MV-4-11 (cell line): ENCODE measurements around the gene SYT15.
"Not testable (repeated sequence)": the region's sequence is repeated elsewhere in the genome, so short reads cannot be mapped to it uniquely, and the experiment has no call there.

Experiments
- DNase-seq: peaks from one replicate; lab custom pipeline; 2025; lab: John Stamatoyannopoulos, UW

The SYT15 gene

DNA sequence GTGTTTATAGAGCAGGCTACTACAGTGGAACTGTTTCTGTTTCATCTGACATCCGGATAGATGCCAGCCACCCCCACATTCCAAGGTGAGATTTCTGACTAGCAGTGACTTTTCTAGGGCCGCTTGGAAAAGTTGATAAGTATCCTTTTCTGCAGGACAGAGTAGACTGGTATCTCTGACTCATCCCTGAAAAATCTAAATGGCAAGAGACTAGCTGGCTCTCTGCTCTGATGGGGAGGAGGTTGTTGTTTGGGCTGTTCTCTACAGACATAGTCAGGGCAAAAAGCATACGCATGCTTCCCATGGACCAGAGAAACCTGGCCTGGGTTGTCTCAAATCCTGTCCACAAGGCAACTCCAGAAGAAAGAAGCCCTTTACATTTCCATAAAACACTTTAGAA is 10.7 kb downstream of the SYT15 start:
- DNase-seq = not testable (repeated sequence)

DNA sequence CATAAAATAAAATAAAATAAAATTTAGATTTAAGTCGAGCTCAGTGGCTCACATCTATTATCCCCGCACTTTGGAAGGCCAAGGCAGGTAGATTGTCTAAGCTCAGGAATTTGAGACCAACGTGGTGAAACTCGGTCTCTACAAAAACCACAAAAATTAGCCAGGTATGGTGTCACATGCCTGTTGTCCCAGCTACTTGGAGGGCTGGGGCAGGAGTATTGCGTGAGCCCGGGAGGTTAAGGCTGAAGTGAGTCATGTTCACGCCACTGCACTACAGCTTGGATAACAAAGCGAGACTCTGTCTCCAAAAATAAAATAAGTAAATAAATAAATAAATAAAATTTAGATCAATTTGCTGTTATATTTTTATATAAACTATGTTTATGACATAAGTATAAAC is 12.1 kb downstream of the SYT15 start:
- DNase-seq = not testable (repeated sequence)

DNA sequence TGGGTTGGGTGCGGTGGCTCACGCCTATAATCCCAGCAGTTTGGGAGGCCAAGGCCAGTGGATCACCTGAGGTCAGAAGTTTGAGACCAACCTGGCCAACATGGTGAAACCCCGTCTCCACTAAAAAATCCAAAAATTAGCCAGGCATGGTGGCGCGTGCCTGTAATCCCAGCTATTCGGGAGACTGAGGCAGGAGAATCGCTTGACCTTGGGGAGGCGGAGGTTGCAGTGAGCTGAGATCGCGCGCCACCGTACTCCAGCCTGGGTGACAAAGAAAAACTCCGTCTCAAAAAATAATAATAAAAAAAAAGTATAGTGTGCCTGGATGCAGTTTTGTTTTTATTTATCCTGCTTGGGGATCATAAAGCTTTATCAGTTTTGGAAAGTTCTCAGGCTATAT is 14.4 kb downstream of the SYT15 start:
- not testable (repeated sequence) for DNase-seq

DNA sequence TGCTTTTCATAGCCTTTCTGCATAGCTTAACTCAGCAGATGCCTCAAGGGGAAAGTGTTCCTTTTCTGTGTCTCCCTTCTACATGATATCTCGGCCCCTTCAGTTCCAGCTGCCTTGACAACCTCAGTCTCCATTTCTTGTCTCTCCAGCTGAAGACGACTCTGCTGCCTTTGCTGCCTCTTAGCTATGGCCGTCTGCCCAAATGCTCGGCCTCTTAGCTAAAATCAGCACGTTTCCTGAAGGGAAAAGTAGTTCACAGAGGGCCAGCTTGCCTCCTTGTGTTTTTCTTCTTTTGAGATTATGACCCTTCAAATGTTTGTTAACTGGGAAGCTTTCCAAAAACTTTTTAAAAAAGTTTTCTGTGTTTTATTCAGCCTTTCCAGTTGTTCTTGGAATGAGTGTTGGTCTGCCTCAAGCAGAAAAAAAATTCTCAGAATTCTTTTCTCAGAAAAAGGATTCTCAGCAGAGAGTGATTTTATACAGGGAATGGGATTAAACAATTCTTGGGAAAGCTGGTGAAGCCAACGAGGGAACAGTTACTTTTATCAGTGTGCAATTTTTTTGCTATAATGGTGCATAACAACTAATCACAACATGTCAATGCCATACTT is 15.6 kb downstream of the SYT15 start:
- not testable (repeated sequence) for DNase-seq

DNA sequence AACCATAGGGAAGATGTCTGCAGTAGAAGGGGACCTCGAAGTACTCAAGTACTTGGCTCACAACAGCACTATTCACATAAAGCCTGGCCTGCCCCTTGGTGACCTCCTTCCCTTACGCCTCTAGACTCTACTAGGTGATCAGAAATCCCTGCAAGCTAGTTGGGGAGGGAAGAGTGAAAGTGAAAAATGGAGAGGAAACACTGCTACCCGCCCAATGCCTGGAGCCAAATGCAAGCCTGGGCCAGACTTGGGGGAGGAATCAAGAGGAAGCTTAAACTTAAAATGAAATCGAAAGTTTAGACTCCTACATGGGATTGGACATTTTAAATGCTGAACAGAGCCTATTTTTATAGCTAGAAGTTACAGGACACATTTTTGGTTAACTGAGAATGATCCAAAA is 17.6 kb downstream of the SYT15 start:
- not testable (repeated sequence) for DNase-seq

DNA sequence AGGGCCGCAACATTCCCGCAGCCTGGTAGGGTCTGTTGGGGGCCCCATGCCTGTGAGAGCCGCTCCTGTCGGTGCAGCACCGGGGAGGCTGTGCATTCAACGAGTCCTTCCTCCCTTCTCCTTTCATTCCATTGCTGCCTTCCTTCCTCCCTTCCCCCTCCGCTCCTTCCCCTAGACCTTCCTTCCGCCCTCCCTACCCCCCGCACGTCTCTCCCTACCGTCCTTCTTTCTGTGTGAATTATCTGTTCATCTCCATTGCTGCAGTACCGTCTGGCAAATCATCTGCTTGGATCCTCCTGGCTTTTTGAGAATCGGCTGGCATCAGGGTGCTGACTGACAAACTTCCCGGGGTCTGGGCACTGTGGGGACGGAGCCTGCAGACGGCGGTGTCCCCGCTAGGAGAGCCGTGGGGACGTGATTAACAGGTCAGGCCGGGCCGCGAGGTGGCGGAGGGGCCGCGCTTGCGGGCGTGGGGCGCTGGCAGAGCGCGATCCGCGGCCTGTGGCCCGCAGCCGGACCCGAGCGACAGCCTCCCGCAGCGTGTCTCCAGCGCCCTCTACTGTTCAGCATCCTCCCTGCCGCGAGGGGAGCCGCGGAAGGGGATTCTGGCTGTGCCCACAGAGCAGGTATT is 18.8 kb downstream of the SYT15 start:
- DNase-seq = not testable (repeated sequence)

DNA sequence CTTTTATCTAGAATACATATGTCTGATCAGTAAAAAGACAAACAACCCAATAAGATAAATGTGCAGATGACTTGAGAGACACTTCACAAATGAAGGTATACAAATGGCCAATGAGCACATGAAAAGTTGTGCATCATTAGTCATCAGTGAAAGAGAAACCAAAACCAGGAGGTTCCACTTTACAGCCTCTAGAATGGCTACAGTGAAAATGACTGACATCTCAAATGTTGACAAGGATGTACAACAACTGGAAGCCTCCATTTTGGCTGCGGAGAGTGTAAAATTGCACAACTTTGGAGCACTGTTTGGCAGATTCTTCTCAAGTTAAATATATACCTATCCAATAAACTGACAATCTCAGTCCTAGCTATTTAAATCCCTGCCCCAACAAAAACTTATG is 21.6 kb downstream of the SYT15 start:
- not testable (repeated sequence) for DNase-seq

DNA sequence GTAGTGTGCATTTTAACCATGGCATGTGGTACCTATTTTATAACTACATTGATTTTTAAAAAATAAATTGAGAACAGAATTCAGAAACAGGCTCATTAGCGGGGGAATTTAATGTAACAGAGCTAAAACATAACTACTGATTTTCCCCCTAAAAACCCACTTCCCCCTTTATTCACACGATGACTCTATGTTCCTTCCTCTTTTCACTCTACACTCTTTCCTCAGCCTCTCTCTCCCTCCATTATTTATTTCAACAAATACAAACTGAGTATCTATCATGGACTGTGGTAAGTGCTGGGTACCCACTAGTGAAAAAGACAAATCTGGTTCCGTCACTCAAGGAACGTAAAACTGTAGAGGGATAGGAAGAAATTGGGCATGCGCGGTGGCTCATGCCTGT is 36.6 kb downstream of the SYT15 start:
- DNase-seq = not testable (repeated sequence)

DNA sequence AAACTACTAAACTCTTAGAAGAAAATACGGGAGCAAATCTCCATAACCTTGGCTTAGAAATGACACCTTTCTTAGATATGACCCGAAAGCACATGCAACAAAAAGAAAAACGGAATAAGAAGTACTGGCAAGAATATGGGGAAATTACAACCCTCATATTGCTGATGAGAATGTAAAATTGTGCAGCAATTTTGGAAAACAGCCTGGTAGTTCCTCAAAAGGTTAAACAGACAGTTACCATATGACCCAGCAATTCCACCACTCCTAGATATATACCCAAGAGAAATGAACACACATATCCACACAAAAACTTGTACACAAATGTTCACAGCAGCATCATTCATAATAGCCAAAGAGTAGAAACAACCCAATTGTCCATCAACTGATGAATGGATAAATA is 37.3 kb downstream of the SYT15 start:
- DNase-seq = not testable (repeated sequence)

DNA sequence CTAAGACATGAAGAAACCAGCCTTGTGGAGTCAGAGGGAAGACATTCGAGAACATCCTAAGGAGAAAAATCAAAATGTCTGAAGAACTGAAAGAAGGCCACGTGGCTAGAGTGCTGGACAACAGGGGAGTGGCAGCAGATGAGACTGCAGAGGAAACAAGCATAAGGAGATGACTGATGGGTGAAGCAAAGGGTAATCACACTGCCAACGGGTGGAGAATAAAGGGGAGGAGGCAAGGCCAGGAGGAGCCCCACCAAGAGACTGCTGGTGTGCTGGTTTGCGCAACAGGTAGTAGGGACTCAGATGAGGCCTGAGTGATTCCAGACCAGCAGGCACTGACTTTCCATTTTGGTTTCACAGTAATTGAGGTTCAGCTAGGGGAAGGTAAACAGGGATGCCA is 38.2 kb downstream of the SYT15 start:
- DNase-seq = peak; percentile 22

DNA sequence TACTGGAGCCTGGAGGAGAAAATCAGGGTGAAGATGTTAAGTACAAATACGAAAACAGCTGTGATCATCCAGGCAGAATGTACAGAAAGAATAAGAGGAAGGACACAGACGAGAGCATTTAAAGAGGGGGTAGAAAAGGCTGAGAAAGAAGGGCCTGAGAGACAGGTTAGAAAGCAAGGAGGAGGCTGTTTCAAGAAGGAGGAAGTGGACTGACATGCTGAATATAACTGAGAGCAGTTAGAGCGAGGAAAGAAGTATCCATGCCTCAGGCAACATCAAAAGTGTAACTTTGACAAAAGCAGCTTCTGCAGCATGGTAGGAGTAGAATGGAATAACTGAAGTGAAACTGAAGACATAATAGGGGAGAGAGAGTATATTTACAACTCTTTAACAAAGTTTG is 39.0 kb downstream of the SYT15 start:
- not testable (repeated sequence) for DNase-seq

DNA sequence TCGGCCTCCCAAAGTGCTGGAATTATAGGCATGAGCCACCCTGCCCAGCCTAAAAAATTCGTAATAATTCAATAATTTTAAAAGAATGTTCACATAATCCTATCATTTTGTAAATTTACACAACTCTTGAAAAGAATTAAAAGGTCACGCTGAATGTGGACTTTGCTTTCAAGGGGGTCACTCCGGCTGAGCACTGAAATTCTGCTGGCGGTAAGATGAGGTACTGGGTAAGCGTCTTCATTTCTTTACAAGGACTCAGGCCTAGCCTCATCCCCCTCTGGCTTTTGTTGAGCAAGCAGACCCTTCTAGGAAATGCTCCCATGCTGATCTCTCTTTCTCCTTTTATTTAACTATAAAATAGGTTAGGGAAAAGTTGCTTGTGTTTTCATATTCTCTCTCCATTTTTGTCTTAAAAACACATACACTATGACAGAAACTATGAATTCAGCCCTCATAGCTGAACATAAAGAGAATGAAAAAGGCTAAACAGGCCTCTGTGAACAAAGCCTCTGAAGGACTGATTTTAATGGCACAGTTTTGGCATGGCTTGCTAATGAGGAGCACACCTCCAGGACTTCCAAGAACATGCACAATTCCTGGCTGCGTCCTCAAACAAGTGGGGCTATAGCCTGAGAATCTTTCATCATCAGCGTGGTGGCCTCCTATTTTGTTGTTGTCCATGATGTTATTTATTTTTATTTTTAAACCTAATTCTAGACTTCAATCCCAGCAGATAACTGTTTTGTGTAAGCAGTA is 45.1 kb downstream of the SYT15 start:
- not testable (repeated sequence) for DNase-seq

DNA sequence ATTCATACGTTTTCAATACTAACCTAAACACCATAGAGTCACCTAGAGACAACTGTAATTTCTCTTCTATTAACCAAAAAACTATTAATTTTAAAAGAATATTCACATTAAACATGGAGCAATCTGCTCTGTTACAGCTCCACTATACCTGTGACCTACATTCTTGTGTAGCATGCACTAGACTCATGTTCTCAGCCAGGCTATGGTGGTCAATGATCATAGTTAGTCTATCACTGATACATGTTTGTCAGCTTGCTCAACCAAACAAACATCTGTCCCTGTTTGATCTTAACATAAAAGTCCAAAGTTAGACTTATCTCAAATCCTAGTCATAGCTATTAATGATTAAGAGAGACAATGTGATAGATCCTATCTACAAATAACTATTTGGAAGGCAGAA is 50.9 kb downstream of the SYT15 start:
- DNase-seq = not testable (repeated sequence)

DNA sequence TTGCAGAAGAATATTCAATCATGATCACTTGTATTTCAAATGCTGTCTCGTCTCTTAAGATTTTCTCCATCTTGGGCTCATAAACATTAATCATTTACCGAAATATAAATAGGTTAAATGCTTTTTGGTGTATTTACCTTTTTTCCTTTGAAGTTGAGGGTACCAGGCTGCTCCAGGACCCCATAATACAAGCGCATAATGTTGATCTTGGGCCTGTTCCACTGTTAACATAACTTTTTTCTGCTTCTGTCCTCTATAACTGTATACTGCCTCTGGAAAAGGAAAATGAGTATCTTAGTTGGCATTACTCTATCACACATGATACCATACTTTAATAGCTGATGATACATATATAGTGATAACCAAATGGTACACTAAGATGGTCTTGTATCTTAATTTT is 51.9 kb downstream of the SYT15 start:
- not testable (repeated sequence) for DNase-seq

DNA sequence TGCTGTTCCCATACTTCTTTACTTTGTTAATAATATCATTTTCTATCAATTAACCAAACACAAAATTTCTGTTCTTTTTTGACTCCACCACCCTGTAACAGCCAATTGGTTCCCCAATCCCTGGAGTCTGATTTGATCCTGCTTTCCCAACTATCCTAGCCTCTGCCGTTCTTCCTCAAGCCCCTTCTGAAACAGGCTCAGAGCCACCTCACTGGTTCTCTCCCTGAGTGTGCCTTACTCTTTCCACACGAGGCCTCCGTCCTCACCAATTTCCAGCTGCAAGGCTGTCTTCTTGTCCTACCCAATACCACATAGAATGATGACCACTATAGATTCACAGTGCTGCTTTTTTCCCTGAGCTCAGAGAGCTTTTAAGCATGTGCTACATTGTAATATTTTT is 52.8 kb downstream of the SYT15 start:
- DNase-seq = not testable (repeated sequence)

DNA sequence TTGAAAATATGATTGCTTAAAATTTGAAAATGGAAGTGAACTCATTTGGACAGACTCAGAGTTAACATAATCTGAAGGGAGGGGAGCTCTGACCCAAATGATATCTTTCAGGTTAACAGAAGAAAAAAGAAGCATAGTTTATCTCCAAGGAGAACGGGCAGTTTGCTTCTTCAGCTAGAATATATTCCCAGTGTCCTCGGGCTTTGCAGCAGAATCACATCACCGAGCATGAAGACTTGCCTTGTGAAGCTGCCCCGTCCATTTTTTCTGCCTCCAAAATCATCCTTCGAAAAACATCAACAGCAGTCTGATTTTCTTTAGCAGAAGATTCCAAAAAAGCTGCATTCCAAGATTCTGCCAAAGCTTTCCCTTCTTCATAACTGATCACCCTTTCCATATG is 55.8 kb downstream of the SYT15 start:
- not testable (repeated sequence) for DNase-seq

DNA sequence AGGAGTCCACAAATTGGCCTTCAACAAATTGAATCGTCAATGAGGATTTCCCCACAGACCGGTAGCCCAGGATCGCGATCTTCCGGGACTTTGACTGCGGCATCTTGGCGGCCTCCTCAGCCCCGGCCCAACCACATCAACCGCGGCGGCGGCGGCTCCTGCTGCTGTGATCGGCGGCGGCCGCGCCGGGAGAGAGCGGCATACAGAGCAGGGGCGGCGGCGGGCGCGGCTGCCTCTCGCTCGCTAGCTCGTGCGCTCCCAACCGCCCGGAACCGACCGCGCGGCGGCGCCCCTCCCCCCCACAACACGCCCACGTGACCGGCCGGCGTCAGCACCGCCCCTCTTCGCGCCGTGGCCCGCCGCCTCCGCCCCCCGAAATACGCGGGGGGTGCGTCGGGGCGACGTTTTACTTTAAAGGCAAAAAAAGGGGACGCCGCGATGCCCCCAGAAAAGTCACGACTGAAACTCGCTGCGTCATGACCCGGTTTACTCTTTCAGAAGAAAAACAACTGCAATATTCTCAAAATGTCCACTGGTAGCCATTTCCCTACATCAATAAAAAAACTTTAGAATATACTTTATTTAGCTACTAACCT is 56.5 kb downstream of the SYT15 start:
- DNase-seq = not testable (repeated sequence)

DNA sequence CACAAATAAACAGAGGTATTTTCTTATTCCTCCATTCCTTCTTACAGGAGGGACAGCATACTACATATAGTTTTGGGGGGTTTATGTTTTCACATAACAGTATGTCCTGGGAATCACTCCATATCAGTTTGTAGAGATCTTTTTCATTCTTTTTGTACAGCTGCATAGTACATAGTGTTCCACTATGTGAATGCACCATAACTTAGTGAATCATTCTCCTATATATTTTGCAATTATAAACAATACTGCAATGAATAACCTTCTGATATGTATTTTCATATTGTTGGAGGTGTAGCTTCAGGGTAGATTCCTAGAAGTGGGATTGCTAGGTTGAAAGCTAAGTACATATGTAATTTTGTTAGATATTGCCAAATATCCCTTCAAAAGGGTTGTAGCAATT is 61.1 kb downstream of the SYT15 start:
- DNase-seq = not testable (repeated sequence)
